ENCODE data around the gene EXOC3L1.

DNA sequence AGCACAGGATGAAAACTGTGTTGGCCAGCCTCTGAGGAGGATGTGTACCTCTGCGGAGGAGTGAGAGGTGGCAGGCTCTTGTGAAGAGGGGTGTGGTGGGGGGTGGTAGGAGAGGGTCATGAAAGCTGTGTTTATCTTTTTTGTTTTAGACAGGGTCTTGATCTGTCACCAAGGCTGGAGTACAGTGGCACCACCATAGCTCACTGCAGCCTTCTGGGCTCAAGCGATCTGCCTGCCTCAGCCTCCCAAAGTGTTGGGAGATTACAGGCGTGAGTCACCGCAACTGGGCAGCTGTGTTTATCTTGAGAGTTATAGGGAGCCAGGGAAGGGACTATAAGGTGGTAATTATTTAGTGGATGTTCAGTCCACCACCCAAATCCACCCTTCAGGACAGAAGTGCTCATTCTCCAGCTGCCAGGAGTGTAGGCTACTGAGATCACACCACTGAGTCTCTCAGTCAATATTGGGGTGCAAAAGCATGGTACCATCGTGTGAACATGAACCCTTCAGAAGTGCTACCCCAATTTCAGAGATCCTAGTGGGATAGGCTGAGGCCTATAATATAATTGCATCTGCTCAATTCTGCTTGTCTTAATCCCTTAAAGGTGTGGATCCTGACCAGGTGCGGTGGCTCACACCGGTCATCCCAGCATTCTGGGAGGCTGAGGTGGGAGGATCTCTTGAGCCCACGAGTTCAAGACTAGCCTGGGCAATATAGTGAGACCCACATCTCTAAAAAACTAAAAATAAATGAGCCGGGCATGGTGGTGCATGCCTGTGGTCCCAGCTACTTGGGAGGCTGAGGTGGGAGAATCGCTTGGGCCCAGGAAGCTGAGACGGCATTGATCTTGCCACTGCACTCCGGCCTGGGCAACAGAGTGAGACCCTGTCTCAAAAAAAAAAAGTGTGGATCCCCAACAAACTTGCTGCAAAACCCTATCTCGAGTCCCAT lies 788 bp upstream of the EXOC3L1 start:
- TF ChIP-seq, protein P1, sequence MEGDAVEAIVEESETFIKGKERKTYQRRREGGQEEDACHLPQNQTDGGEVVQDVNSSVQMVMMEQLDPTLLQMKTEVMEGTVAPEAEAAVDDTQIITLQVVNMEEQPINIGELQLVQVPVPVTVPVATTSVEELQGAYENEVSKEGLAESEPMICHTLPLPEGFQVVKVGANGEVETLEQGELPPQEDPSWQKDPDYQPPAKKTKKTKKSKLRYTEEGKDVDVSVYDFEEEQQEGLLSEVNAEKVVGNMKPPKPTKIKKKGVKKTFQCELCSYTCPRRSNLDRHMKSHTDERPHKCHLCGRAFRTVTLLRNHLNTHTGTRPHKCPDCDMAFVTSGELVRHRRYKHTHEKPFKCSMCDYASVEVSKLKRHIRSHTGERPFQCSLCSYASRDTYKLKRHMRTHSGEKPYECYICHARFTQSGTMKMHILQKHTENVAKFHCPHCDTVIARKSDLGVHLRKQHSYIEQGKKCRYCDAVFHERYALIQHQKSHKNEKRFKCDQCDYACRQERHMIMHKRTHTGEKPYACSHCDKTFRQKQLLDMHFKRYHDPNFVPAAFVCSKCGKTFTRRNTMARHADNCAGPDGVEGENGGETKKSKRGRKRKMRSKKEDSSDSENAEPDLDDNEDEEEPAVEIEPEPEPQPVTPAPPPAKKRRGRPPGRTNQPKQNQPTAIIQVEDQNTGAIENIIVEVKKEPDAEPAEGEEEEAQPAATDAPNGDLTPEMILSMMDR (conservative IDR thresholded peaks at IDR 0.05 in 1 of 2, IDR thresholded peaks at IDR 0.05 in 1 of 2; ENCODE audit: low read depth in 1 of 2, low read length in 2 of 2), result no peak
- TF ChIP-seq EZH2 (IDR thresholded peaks at IDR 0.05; ENCODE audit: low read length, missing control alignments), result no peak

Measured in fibroblast of lung (primary cell).